CD4-positive, alpha-beta T cell treated with Interleukin-1 beta for 1 hour (primary cell): ENCODE measurements around the gene TRIM5.

Experiments
- DNase-seq, 2 donors: peaks; one replicate each; pipeline ENCODE4 v3.0.0-alpha.2; 2020 to 2022

The TRIM5 gene

DNA sequence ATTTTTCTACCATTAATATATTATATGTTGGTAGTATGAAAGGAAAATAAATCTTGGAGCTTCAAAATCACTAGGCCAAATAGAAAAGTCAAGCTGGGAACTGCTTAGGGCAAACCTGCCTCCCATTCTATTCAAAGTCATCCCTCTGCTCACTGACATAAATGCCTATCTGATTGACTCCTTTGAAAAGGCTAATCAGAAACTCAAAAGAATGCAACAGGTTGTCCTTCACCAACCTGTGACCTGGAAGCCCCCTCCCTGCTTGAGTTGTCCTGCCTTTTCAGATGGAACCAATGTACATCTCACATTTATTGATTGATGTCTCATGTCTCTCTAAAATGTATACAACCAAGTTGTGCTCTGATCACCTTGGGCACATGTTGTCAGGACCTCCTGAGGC lies 63.3 kb downstream of the TRIM5 start:
- DNase-seq = no peak

GRCh38 chr11:5620651-5621521 lies 64.0 kb downstream of the TRIM5 start:
- DNase-seq = no peak

- DNase-seq = no peak
Observed at GRCh38 chr11:5618807-5619206, 66.1 kb downstream of the TRIM5 start.
